Measurements from ENCODE around the gene CAP1.
"Not testable (repeated sequence)": the region's sequence is repeated elsewhere in the genome, so short reads cannot be mapped to it uniquely, and the experiment has no call there.

CAP1 gene

DNA sequence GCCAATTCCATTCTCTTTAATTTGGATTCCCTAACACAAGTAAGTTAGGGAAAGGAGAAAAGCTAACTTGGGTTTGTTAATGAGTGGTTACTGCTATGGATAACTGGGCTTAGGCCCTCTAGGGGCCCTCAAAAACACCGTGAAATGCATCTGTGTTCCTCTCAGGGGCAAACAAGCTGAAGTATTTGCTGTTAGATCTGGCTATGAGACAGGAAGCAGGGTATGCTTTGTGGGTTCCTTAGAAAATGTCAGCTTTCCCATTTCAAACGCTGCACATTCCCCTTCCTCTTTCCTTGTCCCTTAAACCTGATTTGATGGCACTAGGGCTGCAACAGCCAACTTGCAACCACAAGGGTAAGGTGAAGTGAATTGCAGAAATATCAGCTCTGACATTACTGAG, 5.7 kb upstream of the CAP1 start:
- no peak for DNase-seq (ENCODE audit: low spot score)
- TF ChIP-seq CTCF (IDR thresholded peaks at IDR 0.05; ENCODE audit: extremely low read depth, missing control alignments) = no peak

GRCh38 chr1:40036574-40036973, 4.0 kb upstream of the CAP1 start:
- no peak for TF ChIP-seq CTCF (IDR thresholded peaks at IDR 0.05; ENCODE audit: extremely low read depth, missing control alignments)
- no peak for DNase-seq (ENCODE audit: low spot score)

DNA sequence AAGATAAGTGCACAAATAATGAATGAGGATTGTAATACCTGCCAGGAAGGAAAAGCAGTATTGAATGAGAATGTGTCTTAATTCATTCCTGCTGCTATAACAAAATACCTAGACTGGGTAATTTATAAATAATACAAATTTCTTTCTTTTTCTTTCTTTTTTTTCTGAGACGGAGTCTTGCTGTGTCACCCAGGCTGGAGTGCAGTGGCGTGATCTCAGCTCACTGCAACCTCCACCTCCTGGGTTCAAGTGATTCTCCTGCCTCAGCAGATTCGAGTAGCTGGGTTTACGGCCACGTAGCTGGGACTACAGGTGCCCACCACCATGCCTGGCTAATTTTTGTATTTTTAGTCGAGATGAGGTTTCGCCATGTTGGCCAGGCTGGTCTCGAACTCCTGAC, 3.3 kb upstream of the CAP1 start:
- not testable (repeated sequence) for DNase-seq (ENCODE audit: low spot score)

DNA sequence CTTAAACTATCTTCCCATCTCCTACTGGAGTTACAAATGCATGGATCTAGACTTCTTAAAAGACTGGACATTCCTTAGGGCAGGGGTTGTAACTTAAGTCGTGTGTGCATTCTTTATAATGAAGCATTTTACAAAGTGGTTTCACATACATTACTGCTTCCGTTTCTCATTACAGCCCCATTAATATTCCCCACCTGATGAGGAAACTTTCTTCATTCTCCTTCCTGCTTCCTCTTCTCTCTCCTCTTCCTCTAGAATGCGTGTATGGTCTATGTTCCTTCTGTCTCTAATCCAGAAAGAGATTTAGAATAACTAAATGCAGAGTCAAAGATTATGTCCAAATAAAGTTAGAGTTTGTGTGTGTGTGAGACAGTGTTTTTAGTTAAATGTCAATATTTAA, 1.8 kb upstream of the CAP1 start:
- TF ChIP-seq CTCF (IDR thresholded peaks at IDR 0.05; ENCODE audit: extremely low read depth, missing control alignments) = no peak
- DNase-seq (ENCODE audit: low spot score) = no peak

- no peak for DNase-seq (ENCODE audit: low spot score)
- no peak for TF ChIP-seq CTCF (IDR thresholded peaks at IDR 0.05; ENCODE audit: extremely low read depth, missing control alignments)
These were observed 1.2 kb upstream of the CAP1 start for GRCh38 chr1:40039245-40039756.

GRCh38 chr1:40039757-40040510, 595 bp upstream of the CAP1 start:
- no peak for TF ChIP-seq CTCF (IDR thresholded peaks at IDR 0.05; ENCODE audit: extremely low read depth, missing control alignments)
- peak; percentile 84 for DNase-seq (ENCODE audit: low spot score)

DNA sequence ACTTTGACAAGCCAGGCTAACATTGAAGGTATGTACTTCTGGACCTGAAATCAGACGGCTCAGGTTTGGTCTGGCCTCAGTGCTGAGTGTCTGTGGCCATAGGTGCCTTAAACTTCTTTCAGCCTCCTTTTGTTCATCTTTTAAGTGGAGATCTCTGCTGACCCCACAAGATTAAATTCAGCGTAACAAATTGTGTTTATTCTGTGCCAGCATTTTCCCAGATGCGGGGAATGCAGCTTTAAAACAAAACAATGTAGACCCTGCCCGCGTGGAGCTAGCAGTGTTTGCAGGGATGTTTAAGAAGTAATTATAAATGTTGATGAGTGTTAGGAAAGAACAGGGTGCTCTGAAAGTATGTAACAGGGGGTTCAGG, 923 bp downstream of the CAP1 start:
- TF ChIP-seq CTCF (IDR thresholded peaks at IDR 0.05; ENCODE audit: extremely low read depth, missing control alignments) = no peak
- DNase-seq (ENCODE audit: low spot score) = no peak

GRCh38 chr1:40042341-40042740, 1.8 kb downstream of the CAP1 start:
- no peak for TF ChIP-seq CTCF (IDR thresholded peaks at IDR 0.05; ENCODE audit: extremely low read depth, missing control alignments)
- no peak for DNase-seq (ENCODE audit: low spot score)

Measured in GM20000 (cell line).